DMS53 (cell line): ENCODE measurements around the gene PML.

Experiments used
- DNase-seq: peaks from one replicate; lab custom pipeline; 2025; lab: John Stamatoyannopoulos, UW

Gene PML

GRCh38 chr15:73985101-73985873 lies 9.2 kb upstream of the PML start:
- DNase-seq: no peak

GRCh38 chr15:73986055-73986775 lies 8.3 kb upstream of the PML start:
- DNase-seq: no peak

- no peak for DNase-seq
Observed at GRCh38 chr15:73986776-73987056, 7.8 kb upstream of the PML start.

- DNase-seq: peak; percentile 12
Observed at GRCh38 chr15:73987250-73987649, 7.3 kb upstream of the PML start.

GRCh38 chr15:73987681-73988444 lies 6.7 kb upstream of the PML start:
- peak; percentile 74 for DNase-seq

- no peak for DNase-seq
Observed at GRCh38 chr15:73988445-73988969, 6.0 kb upstream of the PML start.

- peak; percentile 53 for DNase-seq
Observed at GRCh38 chr15:73989001-73989798, 5.3 kb upstream of the PML start.

GRCh38 chr15:73990250-73991005 lies 4.1 kb upstream of the PML start:
- peak; percentile 8 for DNase-seq

GRCh38 chr15:73991260-73991659 lies 3.3 kb upstream of the PML start:
- DNase-seq: peak; percentile 26

GRCh38 chr15:73991726-73992593 lies 2.6 kb upstream of the PML start, which contains the start of gene STOML1:
Gene STOML1, minus strand, starts transcription at chr15:73992295. Its CDS starts 72 bp downstream, at chr15:73992223.
- DNase-seq: peak; percentile 95

- no peak for DNase-seq
Observed at GRCh38 chr15:73992594-73992898, 2.0 kb upstream of the PML start.

GRCh38 chr15:73993211-73993994 lies 1.1 kb upstream of the PML start:
- no peak for DNase-seq

- peak; percentile 32 for DNase-seq
Observed at GRCh38 chr15:73994912-73995622, 551 bp downstream of the PML start.

- DNase-seq: no peak
Observed at GRCh38 chr15:73996267-73996666, 1.8 kb downstream of the PML start.

GRCh38 chr15:73996939-73997338 lies 2.4 kb downstream of the PML start:
- no peak for DNase-seq

GRCh38 chr15:73997986-73998385 lies 3.5 kb downstream of the PML start:
- no peak for DNase-seq

- no peak for DNase-seq
Observed at GRCh38 chr15:74006774-74007639, 12.5 kb downstream of the PML start.
